ENCODE measurements around the gene PMFBP1. TPM values are rescaled to one million over a fixed set of nuclear protein-coding genes. Genes with fewer than 3 reads are reported as not detected.

PMFBP1 gene
- total RNA-seq, 2 experiments from 2014 or later: 1.1 to 1.2 TPM

- DNase-seq: no peak
- H3K4me1 Mint-ChIP-seq (ENCODE audit: low read depth): no peaks in the 10 kb centered on the region
- no peak overlapping the region for H3K27ac Mint-ChIP-seq
- intact Hi-C loops (cut with micrococcal nuclease): loop anchor here (10.0 kb wide), 1 partner anchor 341 kb away; no protein-coding TSS in a partner anchor
- H3K27me3 Mint-ChIP-seq: no peaks in the 10 kb centered on the region
- no peak for TF ChIP-seq CTCF (IDR thresholded peaks at IDR 0.05)
- H3K4me3 Mint-ChIP-seq: no peak overlapping the region
- ChIA-PET POLR2A (interaction anchor here (0.8 kb wide), 1 partner anchor 702 kb away, joined by 3 read pairs; no protein-coding TSS in a partner anchor), CTCF (interaction anchor here (0.7 to 2.0 kb wide), 24 partner anchors 11 to 733 kb away, joined by 3 to 22 read pairs (median 4); partner anchors contain the start of gene HP)
- no peaks in the 10 kb centered on the region for H3K36me3 Mint-ChIP-seq (ENCODE audit: low read depth)
- H3K9me3 Mint-ChIP-seq: no peaks in the 10 kb centered on the region
- no peak for ATAC-seq
These were observed 47.8 kb downstream of the PMFBP1 start for GRCh38 chr16:72124148-72124547.

- Mint-ChIP-seq H3K9me3 (no peaks in the 10 kb centered on the region), H3K4me1 (ENCODE audit: low read depth) (no peaks in the 10 kb centered on the region), H3K36me3 (ENCODE audit: low read depth) (no peaks in the 10 kb centered on the region), H3K4me3 (no peak overlapping the region), H3K27ac (no peak overlapping the region), H3K27me3 (no peaks in the 10 kb centered on the region)
- TF ChIP-seq CTCF (IDR thresholded peaks at IDR 0.05): no peak
- DNase-seq (no peak), ATAC-seq (no peak)
- POLR2A ChIA-PET: no interaction called here
- CTCF ChIA-PET: interaction anchor here (1.4 to 1.6 kb wide), 3 partner anchors 18 to 28 kb away, joined by 4 to 7 read pairs (median 5); no protein-coding TSS in a partner anchor
- intact Hi-C loops (cut with micrococcal nuclease): loop anchor here (10.0 kb wide), 1 partner anchor 341 kb away; no protein-coding TSS in a partner anchor
These were observed 48.5 kb downstream of the PMFBP1 start for GRCh38 chr16:72123426-72123825.

GRCh38 chr16:72122916-72123315 lies 49.0 kb downstream of the PMFBP1 start:
- H3K27ac Mint-ChIP-seq: no peak overlapping the region
- ChIA-PET POLR2A (no interaction called here), CTCF (no interaction called here)
- no peak for TF ChIP-seq CTCF (IDR thresholded peaks at IDR 0.05)
- H3K4me3 Mint-ChIP-seq: no peak overlapping the region
- no peaks in the 10 kb centered on the region for H3K4me1 Mint-ChIP-seq (ENCODE audit: low read depth)
- H3K27me3 Mint-ChIP-seq: no peaks in the 10 kb centered on the region
- intact Hi-C loops (cut with micrococcal nuclease): loop anchor here (10.0 kb wide), 1 partner anchor 342 kb away; no protein-coding TSS in a partner anchor
- H3K36me3 Mint-ChIP-seq (ENCODE audit: low read depth): no peaks in the 10 kb centered on the region
- ATAC-seq: no peak
- DNase-seq: no peak
- H3K9me3 Mint-ChIP-seq: no peaks in the 10 kb centered on the region

- ATAC-seq (no peak), DNase-seq (no peak)
- Mint-ChIP-seq H3K36me3 (ENCODE audit: low read depth) (no peaks in the 10 kb centered on the region), H3K27ac (no peak overlapping the region), H3K4me3 (no peak overlapping the region), H3K27me3 (no peaks in the 10 kb centered on the region), H3K9me3 (no peaks in the 10 kb centered on the region), H3K4me1 (ENCODE audit: low read depth) (no peaks in the 10 kb centered on the region)
- CTCF ChIA-PET: no interaction called here
- intact Hi-C loops (cut with micrococcal nuclease): loop anchor here (10.0 kb wide), 1 partner anchor 342 kb away; no protein-coding TSS in a partner anchor
- POLR2A ChIA-PET: no interaction called here
- no peak for TF ChIP-seq CTCF (IDR thresholded peaks at IDR 0.05)
These were observed 49.6 kb downstream of the PMFBP1 start for GRCh38 chr16:72122308-72122707.

- no peaks in the 10 kb centered on the region for H3K9me3 Mint-ChIP-seq
- ChIA-PET POLR2A (no interaction called here), CTCF (interaction anchor here (1.0 kb wide), 1 partner anchor 347 kb away, joined by 3 read pairs; no protein-coding TSS in a partner anchor)
- TF ChIP-seq CTCF (IDR thresholded peaks at IDR 0.05): no peak
- ATAC-seq: no peak
- no peaks in the 10 kb centered on the region for H3K36me3 Mint-ChIP-seq (ENCODE audit: low read depth)
- no peak overlapping the region for H3K27ac Mint-ChIP-seq
- H3K4me3 Mint-ChIP-seq: no peak overlapping the region
- DNase-seq: no peak
- intact Hi-C loops (cut with micrococcal nuclease): loop anchor here (10.0 kb wide), 1 partner anchor 345 kb away; no protein-coding TSS in a partner anchor
- H3K4me1 Mint-ChIP-seq (ENCODE audit: low read depth): no peaks in the 10 kb centered on the region
- H3K27me3 Mint-ChIP-seq: no peaks in the 10 kb centered on the region
These were observed 51.9 kb downstream of the PMFBP1 start for GRCh38 chr16:72120026-72120425.

Measured in activated CD8-positive, alpha-beta T cell treated with anti-CD3 and anti-CD28 coated beads for 36 hours (primary cell).